8988T (cell line): ENCODE results near the gene PAQR7.
"Not testable (repeated sequence)": the region's sequence is repeated elsewhere in the genome, so short reads cannot be mapped to it uniquely, and the experiment has no call there.

Source experiments
- DNase-seq: peaks from one replicate; pipeline ENCODE4 v3.0.0; 2011

PAQR7 gene

DNA sequence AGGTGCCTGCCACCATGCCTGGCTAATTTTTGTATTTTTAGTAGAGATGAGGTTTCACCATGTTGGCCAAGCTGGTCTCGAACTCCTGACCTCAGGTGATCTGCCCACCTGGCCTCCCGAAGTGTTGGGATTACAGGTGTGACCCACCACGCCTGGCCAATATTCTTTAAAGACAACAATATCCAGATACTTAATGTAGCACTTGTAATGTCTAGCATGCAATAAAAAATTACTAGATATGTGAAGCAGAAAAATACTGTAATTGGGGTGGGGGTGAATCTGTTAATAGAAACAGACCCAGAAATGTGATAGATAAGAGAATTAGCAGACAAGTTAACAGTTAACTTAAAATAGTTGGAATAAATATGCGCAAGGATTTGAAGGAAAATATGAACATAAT lies 35.7 kb downstream of the PAQR7 start:
- DNase-seq, result not testable (repeated sequence)

DNA sequence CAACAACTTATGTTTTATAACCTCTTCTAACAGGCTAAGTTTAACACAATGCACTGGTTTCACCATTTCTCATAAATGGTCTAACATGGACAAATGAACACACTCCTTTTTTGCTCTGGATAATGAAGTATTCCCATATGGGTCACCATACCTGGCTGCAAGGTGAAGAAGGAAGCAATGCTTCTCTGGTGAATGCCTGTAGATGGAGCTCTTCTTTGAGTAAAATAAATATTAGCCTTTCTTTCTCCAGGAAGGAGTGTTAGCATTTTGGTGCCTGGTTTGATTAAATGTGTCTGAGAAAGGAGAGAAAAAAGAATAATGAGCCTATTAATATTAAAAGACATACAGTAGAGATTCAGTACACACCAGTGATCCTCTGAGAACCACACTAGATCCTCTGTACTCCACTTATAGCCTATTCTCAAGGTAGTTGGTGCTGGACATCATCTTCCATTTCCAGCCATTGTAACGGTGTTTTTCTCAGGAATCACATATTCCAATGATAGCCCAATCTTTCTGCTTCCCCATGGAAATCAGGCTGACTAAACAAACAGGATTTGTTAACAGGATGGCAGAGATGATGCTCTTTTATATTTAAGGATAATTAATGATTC lies 38.1 kb downstream of the PAQR7 start:
- DNase-seq, result no peak

DNA sequence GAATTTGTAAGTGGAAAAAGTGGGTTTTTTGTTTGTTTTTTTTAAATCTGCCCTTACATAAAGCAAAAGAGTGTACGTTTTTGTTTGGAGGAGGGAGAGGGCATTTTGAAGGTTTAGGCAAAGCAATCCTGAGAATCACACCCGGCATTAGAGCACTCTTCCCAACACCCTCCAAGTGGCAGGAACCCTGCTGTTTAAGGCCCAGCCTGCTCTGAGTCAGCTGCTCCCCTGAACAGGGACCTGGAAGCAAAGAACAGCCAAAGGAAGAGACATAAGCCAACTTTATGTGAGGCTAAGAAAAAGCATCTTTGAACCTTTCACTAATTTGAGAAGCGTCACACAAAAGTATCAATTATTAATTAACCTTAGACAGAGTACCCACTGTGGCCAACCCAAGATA lies 38.8 kb downstream of the PAQR7 start:
- no peak for DNase-seq

DNA sequence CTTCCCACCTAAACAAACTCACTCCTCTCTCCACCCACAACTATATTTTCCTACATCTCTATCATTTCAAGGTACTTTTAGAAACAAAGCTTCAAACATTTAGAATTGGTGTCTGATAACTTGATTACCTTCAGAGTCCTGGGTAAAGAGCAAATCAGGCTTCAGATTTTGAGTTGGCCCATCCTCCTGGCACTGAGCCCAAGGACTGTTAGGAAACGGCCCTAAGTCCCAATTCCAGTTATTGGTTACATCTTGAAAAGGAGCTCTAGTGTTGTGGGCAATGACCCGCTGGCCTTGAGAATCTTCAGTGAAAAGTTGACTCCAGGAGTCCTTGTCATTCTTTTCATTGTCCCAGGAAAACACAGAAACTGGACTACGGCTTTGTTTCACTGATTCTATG lies 40.6 kb downstream of the PAQR7 start:
- DNase-seq, result no peak

DNA sequence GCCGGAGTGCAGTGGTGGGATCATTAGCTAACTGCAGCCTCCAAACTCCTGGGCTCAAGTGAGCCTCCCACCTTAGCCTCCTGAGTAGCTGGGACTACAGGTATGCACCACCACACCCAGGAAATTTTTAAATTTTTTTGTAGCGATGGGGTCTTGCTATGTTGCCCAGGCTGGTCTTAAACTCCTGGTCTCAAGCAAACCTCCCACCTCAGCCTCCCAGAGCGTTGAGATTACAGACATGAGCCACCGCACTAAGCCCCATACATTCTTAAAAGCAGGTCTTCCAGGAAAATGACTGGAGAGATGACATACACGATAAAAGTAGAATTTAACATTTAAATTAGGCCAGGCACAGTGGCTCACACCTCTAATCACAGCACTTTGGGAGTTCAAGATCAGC lies 42.4 kb downstream of the PAQR7 start:
- DNase-seq, result no peak

DNA sequence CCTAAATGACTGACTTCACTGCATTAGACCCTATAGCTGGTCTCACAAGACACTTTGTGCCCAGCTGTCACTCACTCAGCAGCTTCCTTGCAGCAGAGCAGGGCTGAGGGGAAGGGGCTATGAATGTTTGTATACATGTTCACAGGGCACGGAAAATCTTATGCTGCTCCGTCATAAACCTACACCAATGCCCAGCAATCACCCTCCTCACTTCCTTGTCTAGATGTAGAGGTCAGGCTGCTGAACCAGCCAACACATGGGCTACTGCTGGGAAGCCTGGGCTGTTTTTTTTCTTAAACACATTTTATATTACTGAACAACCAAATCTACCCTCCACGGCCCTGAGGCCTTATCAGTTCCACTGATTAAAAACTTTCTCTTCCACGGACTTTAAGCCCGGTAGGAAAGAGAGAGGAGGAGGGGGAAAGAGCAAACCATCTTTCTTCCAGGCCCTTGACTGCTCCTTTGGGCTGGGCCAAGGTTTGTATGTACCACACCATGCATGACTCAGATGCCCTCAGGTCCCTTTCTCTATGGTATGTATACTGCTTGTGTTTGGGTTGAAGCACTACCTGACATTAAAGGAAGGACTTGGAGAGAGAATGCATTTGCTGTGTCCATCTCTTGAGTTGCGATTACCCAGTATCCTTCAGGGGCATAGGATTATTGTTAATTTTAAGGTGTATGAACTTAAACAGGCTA lies 43.0 kb downstream of the PAQR7 start:
- DNase-seq, result no peak

DNA sequence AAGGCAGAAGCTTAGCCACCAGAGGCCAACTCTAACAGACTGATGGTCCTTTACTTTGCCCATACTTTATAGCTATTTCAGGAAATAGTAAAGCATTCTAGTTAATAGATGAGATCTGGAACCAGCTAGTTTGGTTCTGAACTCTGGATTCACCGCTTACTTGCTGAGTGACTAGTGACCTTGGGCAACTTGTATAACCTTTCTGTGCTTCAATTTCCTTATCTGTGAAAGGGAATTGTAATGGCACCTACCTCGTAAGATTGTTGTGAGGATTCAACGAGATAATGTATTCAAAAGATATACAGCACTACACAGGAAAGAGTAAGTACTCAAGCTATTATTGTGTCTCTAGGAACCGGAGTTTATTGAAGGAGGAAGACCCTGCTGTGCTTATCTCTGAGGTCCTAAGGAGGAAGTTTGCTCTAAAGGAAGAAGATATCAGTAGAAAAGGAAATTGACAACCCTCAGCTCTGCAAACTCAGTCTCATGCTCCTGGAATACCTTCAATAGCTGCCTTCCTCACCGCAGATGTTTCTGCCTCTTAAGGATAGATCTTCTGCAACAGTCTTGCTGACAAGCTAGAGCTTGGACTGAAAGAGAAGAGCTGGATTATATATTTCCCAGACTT lies 43.8 kb downstream of the PAQR7 start:
- DNase-seq, result no peak

DNA sequence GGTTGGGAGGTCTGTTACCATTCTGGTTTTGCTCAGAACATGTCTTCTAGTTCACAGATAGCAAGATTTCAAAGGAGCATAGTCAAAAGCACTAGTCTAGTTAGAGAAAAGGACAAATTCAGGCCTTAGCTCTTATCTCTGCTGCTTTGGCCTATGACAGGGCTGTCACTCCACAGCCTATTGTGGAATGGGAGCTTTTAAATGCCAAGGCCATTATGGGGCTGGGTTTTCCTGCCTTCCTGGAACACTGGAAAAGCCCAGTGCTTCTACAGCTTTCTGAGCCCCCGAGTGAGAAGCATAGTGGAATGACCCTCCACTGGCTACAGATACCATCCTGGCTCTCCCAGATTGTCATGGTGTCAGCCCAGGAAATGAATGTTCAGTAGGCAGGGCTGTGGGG lies 46.5 kb downstream of the PAQR7 start:
- no peak for DNase-seq

DNA sequence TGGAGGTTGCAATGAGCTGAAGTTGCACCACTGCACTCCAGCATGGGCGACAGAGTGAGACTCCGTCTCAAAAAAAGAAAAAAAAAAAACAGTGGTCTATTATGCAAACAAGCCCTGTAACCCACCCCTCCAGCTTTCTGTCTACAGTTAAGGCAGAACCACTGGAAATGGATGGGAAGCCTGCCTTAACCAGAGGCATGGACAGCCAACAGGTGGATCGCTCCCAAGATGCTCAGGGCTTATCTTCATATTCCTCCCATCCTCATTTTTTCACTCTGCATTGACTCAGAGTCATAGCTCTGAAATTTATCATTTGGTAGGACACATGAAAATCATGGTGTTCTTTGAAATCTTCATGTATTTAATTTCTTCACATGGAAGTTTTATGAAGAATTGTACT lies 47.0 kb downstream of the PAQR7 start:
- DNase-seq, result no peak

DNA sequence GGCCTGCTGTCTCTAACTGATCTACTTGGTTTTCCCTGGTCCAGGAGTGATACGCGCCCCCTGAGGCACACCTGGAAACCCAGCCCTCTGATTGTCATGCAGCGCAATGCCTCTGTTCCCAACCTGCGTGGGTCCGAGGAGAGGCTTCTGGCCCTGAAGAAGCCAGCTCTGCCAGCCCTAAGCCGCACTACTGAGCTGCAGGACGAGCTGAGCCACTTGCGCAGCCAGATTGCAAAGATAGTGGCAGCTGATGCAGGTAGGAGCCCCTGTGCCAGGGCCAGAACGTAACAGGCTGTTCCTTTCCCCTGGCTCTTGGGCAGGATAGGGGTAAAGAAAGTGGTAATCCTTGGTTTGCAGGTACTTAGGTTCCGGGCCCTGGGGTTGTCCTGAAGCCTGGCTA lies 48.9 kb downstream of the PAQR7 start:
- no peak for DNase-seq

DNA sequence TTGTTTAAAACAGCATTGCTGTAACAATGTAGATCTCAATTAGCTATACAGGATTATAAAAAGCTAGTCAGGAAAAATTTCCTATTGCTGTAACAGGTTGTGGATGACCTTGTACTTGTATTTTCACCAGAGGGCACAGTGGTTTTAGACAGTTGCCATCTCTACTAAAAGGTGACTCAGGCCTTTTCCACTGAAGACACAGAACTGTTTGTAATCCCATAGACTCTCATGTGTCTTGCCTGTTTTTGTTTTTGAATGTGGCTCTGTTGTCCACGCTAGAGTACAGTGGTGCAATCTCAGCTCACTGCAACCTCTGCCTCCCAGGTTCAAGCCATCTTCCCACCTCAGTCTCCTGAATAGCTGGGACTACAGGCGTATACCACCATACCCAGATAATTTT lies 49.9 kb downstream of the PAQR7 start:
- DNase-seq, result no peak

DNA sequence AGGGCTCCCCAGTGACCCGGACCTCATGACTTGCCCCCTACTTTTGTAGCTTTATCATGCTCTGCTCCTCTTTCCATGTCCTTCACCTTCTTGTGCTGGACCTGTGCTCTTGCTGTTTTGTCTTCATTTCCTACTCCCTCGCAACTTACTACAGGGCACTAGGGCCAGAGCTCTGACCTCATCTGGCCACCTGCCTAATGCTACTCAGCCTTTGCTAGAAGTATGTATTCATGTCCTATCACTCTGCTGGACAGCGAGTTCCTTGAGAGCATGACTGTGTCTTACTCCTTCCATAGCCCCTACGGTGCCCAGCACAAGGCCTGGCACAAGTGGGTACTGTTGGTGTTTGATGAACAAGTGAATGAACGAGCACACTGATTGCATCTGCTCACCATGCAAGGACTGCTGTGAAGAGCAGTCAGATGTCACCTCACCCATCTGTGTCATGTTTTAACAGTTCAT lies 53.8 kb downstream of the PAQR7 start:
- no peak for DNase-seq

DNA sequence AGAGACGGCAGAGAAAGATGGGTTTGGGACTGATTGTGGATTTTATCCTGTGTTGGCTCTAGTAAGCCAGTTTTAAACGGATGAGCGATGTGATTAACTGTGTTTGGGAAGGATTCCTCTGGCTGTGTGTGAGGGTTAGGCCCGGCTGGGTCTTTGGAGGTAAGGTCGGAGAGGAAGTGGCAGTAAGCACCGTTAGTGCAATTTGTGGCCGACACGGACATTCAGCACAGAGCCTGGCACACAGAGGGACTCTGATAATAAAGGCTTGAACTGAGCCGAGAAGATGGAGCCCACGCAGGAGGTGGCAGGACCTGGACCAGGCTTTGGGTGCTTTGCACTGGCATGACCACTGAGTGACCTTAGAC lies 54.4 kb downstream of the PAQR7 start:
- no peak for DNase-seq

DNA sequence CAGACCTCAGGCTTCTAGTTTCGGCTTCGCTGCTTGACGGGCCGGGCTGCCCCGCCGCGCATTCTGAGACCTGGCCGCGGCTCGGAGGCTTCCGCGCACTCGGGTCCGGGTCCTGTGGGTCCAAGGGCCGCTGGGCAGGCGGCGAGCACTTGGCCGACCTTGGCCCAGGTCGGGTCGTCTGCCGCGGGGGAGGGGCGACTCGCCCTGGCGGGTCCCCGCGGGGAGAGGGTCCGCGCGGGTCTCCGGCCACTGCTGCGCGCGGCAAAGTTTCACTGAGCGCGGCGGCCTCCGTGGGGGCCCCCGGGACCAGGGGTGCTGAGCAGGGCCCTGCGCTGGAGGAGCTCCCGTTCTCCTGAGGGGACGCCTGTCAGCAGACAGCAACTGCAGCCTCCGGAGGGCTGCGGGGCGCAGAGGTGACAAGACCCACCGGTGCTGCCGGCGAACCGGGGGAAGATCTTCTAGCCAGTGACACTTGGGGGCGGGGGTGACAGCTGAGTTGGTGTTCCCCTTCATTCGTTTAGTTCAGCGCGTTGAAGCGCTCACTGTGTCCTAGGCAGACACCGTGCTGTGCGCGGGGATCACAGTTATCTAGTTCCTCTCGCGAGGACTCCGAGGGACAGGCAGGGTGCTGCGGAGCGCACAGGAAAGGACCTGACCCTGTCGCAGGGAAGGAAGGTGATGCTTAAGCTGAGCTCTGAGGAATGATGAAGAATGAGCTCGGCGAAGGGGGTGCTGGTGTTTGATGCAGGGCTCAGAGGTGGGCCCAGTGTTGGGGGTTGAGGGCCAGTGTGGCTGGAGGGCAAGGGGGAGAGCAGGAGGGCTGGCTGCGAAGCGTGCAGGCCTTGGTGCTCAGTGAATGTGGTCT lies 55.0 kb downstream of the PAQR7 start:
- DNase-seq, result peak; percentile 65

DNA sequence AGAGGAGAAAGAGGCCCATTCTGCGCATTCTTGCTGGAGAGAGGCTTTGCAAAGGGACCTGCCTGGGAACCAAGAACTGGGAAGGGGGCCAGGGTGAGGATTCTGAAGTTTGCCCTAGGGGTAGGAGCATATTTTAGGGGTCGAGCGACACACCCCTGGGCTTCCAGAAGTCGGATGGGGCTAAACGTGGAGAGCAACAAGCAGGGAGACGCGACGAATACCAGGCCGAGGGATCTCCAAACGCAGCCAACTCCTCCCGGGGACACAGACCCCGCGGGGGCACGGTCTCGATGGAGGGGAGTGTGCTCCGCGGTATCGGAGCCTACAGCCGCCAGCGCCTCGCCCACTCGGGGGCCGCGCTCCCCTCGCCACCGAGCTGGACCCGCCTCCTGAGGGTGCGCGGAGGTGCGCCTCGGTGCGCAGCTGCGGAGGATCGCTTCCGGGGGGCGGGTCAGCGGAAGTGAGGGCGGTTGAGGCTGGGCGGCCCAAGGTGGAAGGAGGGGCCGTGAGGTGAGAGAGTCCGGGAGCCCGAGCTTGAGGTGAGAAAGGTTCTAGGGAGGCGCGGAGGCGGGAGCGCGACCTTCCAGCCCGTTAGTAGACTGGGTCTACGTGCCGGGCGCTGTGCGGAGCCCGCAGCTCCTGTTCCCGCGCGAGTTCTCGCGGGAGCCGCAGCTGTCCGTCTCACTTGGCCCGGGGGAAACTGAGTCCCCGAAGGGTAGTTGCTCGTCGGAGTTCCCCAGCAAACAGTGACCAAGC lies 55.8 kb downstream of the PAQR7 start, which contains the start of gene MTFR1L:
Gene MTFR1L (plus strand): TSS at position 464 of the 756 bp plus-strand sequence. CDS start 3,151 bp downstream, outside the sequence.
- peak; percentile 87 for DNase-seq

DNA sequence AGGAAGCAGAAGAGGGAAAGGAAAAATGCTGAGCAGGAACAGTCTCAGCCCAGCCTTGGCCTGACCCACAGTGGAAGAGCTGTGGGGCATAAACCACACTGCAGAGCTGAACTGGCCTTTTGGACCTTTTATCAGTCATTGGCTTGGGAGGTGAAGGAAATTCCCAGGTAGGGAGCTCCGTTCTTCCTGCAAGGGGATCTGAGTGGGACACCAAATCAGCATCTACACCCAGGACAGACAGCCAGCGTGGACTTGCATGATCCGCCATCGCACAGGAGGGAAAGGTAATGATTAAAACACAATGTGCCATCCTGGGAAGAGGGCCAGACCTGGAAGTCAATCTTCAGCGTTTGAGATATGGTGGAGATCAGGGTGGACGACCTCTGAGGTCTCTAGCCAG lies 56.9 kb downstream of the PAQR7 start:
- DNase-seq, result no peak

DNA sequence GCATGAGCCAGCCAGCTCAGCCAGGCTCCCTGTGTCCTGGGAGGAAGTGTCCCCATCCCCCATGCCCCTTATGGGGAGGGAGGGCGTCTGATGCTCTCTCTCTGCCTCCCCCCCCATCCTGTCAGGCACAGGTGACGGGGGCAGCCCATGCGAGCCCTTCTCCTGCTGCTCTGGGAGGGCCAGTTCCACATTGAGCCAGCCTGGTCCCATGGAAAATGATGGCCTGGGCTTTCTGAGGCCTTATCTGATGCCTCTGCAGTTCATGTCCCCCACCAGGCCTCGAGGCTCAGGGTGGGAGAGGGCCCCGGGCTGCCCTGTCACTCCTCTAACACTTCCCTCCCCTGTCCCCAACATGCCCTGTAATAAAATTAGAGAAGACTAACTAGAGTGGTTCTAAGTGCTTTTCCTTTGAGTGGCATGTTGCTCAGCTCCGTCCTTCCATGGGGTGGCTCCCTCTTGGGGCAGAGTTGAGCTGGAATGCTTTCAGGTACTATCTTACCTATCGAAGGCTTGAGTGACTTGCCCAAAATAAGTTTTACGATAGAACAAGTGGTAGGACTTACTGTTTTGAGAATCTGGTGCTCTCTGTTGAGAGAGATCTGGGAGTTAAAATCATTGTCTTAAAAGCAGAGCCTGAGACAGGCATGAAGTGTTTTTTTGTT lies 57.5 kb downstream of the PAQR7 start:
- no peak for DNase-seq

DNA sequence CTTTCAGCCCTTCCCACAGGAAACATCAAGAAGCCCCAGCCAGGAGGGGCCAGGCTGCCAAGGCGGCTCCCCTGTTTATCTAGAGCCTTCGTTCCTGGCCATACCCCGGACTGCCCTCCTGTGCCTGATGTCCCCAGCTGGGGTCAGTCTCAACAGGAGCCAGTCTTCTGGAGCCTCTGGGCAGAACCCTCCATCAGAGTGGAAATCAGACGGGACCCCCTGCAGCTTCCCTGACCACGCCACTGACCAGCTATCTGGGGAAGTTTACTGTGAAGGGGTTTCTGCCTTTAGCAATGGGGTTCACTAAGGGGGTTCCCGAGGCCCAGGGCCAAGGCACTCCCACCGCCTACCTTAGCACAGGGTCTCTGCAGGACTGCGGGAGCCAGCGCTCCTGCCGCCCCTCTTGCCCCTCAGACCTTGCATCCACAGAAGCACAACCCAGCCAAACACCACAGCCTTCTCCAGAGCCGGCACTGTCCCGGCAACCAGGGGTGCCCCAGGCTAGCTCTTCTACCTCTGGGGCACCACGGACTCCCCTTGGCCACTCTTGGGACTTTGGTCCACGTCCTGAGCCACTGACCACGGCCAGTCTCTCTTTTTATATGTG lies 59.3 kb downstream of the PAQR7 start:
- DNase-seq, result no peak

DNA sequence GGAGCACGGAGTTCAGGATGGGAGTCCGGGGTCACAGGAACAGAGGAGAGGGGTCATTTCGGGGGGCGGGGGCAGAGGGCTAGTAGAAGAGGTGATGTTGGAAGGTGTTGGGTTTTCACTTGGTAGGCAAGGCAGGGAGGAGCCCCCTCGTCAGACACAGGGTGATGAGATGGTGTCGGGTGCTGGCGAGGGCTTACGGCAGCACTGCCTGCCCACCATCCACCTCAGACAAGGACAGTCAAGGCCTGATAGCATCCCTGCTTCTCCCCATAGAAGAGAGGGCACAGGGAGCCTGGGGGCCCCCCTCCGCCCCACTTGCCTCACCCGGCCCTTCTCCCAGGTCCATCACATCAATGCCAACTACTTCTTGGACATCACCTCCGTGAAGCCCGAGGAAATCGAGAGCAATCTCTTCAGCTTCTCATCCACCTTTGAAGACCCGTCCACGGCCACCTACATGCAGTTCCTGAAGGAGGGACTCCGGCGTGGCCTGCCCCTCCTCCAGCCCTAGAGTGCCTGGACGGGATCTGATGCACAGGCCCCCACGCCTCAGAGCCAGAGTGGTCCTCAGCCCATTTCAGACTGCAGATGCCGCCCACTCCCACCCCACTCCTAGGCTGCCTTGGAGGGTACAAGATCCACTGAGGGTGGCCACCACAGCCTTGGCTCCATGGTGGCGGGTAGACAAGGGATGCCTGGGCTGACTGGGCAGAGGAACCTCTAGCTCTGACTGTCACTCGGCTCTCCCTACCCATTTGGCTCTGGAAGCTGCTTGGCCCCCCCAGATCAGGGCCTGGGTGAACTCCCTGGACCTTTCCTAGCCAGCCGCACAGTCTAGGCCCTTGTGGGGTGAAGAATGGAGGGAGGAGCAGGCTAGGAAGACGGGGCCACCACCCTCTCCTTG lies 60.0 kb downstream of the PAQR7 start:
- DNase-seq, result no peak

DNA sequence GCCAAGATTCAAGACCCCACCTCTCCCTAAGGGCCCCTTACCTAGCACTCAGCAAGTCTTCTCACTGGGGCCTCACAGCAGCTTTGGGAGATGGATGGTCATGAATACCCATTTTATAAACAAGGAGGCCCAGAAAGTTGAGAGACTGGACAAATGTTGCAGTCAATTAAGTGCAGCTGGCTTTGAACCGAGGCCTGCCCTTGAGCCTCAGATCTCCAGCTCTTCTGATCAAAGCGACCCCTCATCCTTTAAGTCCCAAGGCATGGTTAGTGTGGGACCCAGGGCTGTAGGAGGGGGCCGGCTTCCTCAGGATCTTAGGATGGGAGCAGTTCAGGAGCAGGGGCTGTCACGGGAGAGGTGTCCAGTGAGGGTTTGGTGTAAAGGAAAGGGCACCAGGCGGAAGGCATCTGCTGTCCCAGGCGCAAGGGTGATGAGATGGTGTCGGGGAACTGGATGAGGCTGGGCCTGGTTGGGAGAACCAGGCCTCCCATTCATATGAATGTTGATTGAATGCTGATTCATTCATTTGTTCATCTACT lies 60.9 kb downstream of the PAQR7 start:
- DNase-seq, result no peak
